ENCODE measurements around the gene CPXM2.

- TF ChIP-seq CTCF (IDR thresholded peaks at IDR 0.05): no peak
- TF ChIP-seq POLR2A (IDR thresholded peaks at IDR 0.05): no peak
These were observed 28.4 kb downstream of the CPXM2 start for GRCh38 chr10:123863183-123863575.

Data from uterus (tissue), 2 donors.